SK-MEL-5 (cell line): Measurements from ENCODE around the gene MEPE. TPM values are rescaled to one million over a fixed set of nuclear protein-coding genes. Genes with fewer than 3 reads are reported as not detected.

ENCODE experiments used
- total RNA-seq: library from RNA; depleted of rRNA; stranded (reverse); fragments of >200 nt; shearing (Covaris generic); gene quantifications from 2 replicates; pipeline ENCODE4 v1.2.3, GENCODE V29; 2014; rRNA removed

The MEPE gene
- total RNA-seq, 1 experiment from 2014 or later = not detected

Other genes with a start within 250 kb of the MEPE start
- not detected in 2 replicates for gene DSPP, start 224.4 kb upstream of the MEPE start, total RNA-seq
- not detected in 2 replicates for gene DMP1, start 182.7 kb upstream of the MEPE start, total RNA-seq
- not detected in 2 replicates for gene IBSP, start 33.4 kb upstream of the MEPE start, total RNA-seq
- gene SPP1, start 142.7 kb downstream of the MEPE start, total RNA-seq = 1,280 and 1,422 TPM in 2 replicates
- 31.5 and 33.0 TPM in 2 replicates for gene PKD2, start 174.7 kb downstream of the MEPE start, total RNA-seq